HEK293 (cell line): Measurements from ENCODE around the gene SLC17A5.

Experiments
- CTCF ChIA-PET: fragments of 350-600 bp; formaldehyde crosslinking; extraction: SDS; loops from one replicate; lab custom pipeline; 2021; ENCODE audit warnings: antibody characterized with exemption; lab: Yijun Ruan, JAX
- POLR2A ChIA-PET: fragments of 300-600 bp; formaldehyde crosslinking; extraction: SDS; loops from one replicate; lab custom pipeline; 2020; ENCODE audit warnings: antibody characterized with exemption, inconsistent platforms; lab: Yijun Ruan, JAX
- H3K27ac ChIP-seq: fragments of 200-500 bp; sonication (Bioruptor generic); 2 replicates; pipeline ENCODE4 v1.5.1; 2014; ENCODE audit warnings: low read depth, low read length, control low read depth, inconsistent platforms; ENCODE audit errors: extremely low read depth
- H3K36me3 ChIP-seq, 2 experiments: fragments of 200-500 bp in 1 of 2; sonication (Bioruptor generic) in 1 of 2; 1 replicate in 1 of 2; 2 replicates in 1 of 2; pipeline ENCODE4 v1.5.1; 2014 to 2017; ENCODE audit warnings: inconsistent platforms in 2 of 2, low read length in 2 of 2; ENCODE audit not compliant: control insufficient read depth in 2 of 2, insufficient read depth in 1 of 2
- H3K4me1 ChIP-seq: fragments of 200-500 bp; sonication (Bioruptor generic); 2 replicates; pipeline ENCODE4 v1.5.1; 2014; ENCODE audit warnings: mild to moderate bottlenecking, low read length, inconsistent platforms; ENCODE audit not compliant: control insufficient read depth, insufficient read depth
- H3K4me3 ChIP-seq: 2 replicates; pipeline ENCODE4 v1.5.1; 2011; ENCODE audit warnings: low read depth, mild to moderate bottlenecking, control low read depth, low read length, moderate library complexity
- H3K9me3 ChIP-seq: fragments of 200-500 bp; sonication (Bioruptor generic); 2 replicates; pipeline ENCODE4 v1.5.1; 2014; ENCODE audit warnings: low read depth, low read length, inconsistent platforms; ENCODE audit not compliant: control insufficient read depth, insufficient read depth
- GLI2 ChIP-seq: fragments of 450-650 bp; formaldehyde crosslinking; IDR thresholded peaks from 2 replicates; pipeline ENCODE4; 2017; ENCODE audit warnings: missing biosample characterization, missing genetic modification characterization, low read depth, borderline replicate concordance
- HOXC10 ChIP-seq: sonication (generic); formaldehyde crosslinking; IDR thresholded peaks from 2 replicates; pipeline ENCODE4 v1.8.1; 2023; ENCODE audit warnings: mild to moderate bottlenecking, missing genetic modification reagents
- SETDB1 ChIP-seq: IDR thresholded peaks from one replicate; pipeline ENCODE4 v1.6.1; 2017; ENCODE audit warnings: mild to moderate bottlenecking, low read length, moderate library complexity, mixed read lengths; ENCODE audit not compliant: insufficient read length
- ZBTB1 ChIP-seq: fragments of 450-650 bp; formaldehyde crosslinking; IDR thresholded peaks from 2 replicates; pipeline ENCODE4 v1.5.1; 2016; ENCODE audit warnings: missing biosample characterization, missing genetic modification characterization
- ZFHX2 ChIP-seq: fragments of 450-650 bp; formaldehyde crosslinking; conservative IDR thresholded peaks from 2 replicates; pipeline ENCODE4 v1.5.1; 2016; ENCODE audit warnings: missing biosample characterization, missing genetic modification characterization
- ZNF133 ChIP-seq: fragments of 450-650 bp; formaldehyde crosslinking; IDR thresholded peaks from 2 replicates; pipeline ENCODE4 v1.5.1; 2016; ENCODE audit warnings: missing biosample characterization, missing genetic modification characterization
- ZNF19 ChIP-seq: fragments of 450-650 bp; formaldehyde crosslinking; IDR thresholded peaks from 2 replicates; pipeline ENCODE4; 2016; ENCODE audit warnings: missing biosample characterization, missing genetic modification characterization, low read depth
- ZNF654 ChIP-seq: fragments of 450-650 bp; formaldehyde crosslinking; IDR thresholded peaks from 2 replicates; pipeline ENCODE4 v1.5.1; 2016; ENCODE audit warnings: low read depth, missing biosample characterization, missing genetic modification characterization
- ZNF660 ChIP-seq: fragments of 450-650 bp; IDR thresholded peaks from 2 replicates; pipeline ENCODE4 v1.5.1; 2018; ENCODE audit warnings: missing biosample characterization, mild to moderate bottlenecking, missing genetic modification characterization
- ZNF747 ChIP-seq: fragments of 450-650 bp; formaldehyde crosslinking; IDR thresholded peaks from 2 replicates; pipeline ENCODE4 v1.5.1; 2016; ENCODE audit warnings: missing biosample characterization, missing genetic modification characterization
- ZNF76 ChIP-seq: fragments of 450-650 bp; formaldehyde crosslinking; IDR thresholded peaks from 2 replicates; pipeline ENCODE4; 2016; ENCODE audit warnings: low read depth, missing biosample characterization, missing genetic modification characterization, borderline replicate concordance
- ZNF843 ChIP-seq: fragments of 450-650 bp; formaldehyde crosslinking; IDR thresholded peaks from 2 replicates; pipeline ENCODE4 v1.5.1; 2016; ENCODE audit warnings: missing biosample characterization, missing genetic modification characterization
- TF ChIP-seq, protein P1 (sequence below): fragments of 450-650 bp; formaldehyde crosslinking; IDR thresholded peaks from 2 replicates; pipeline ENCODE4 v1.5.1; 2017; ENCODE audit warnings: missing biosample characterization, mild to moderate bottlenecking, missing genetic modification characterization, moderate library complexity
- TF ChIP-seq, protein P2 (sequence below): fragments of 450-650 bp; IDR thresholded peaks from 2 replicates; pipeline ENCODE4 v1.5.1; 2018; ENCODE audit warnings: missing biosample characterization, missing genetic modification characterization
- TF ChIP-seq, protein P3 (sequence below): fragments of 450-650 bp; formaldehyde crosslinking; IDR thresholded peaks from 2 replicates; pipeline ENCODE4 v1.5.1; 2016; ENCODE audit warnings: missing biosample characterization, missing genetic modification characterization
- TF ChIP-seq, protein P4 (sequence below): fragments of 450-650 bp; formaldehyde crosslinking; IDR thresholded peaks from 2 replicates; pipeline ENCODE4 v1.5.1; 2016; ENCODE audit warnings: missing biosample characterization, missing genetic modification characterization

SLC17A5 gene

DNA sequence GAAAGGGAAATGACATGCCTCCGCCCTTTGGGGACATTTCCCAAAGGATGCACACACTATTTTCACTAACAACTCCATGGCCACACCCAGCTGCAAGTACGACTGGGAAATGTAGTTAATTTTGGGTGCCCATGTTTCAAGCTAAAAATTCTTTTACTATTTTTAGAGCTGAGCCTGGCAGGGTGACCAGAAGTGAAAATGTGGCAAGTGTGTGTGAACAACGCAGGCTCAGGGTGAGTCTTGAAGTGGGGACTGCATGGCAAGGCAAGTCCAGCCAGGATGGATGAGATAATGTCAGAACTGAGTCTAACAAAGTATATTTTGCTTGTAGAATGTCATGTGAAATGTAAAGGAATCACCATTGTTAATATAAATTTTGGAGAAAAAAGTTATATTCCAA is 25.2 kb upstream of the SLC17A5 start (continued):
- TF ChIP-seq, protein P1, sequence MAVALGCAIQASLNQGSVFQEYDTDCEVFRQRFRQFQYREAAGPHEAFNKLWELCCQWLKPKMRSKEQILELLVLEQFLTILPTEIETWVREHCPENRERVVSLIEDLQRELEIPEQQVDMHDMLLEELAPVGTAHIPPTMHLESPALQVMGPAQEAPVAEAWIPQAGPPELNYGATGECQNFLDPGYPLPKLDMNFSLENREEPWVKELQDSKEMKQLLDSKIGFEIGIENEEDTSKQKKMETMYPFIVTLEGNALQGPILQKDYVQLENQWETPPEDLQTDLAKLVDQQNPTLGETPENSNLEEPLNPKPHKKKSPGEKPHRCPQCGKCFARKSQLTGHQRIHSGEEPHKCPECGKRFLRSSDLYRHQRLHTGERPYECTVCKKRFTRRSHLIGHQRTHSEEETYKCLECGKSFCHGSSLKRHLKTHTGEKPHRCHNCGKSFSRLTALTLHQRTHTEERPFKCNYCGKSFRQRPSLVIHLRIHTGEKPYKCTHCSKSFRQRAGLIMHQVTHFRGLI: no peak
- TF ChIP-seq SETDB1 (no peak), HOXC10 (CRISPR knock-in tag) (no peak)

DNA sequence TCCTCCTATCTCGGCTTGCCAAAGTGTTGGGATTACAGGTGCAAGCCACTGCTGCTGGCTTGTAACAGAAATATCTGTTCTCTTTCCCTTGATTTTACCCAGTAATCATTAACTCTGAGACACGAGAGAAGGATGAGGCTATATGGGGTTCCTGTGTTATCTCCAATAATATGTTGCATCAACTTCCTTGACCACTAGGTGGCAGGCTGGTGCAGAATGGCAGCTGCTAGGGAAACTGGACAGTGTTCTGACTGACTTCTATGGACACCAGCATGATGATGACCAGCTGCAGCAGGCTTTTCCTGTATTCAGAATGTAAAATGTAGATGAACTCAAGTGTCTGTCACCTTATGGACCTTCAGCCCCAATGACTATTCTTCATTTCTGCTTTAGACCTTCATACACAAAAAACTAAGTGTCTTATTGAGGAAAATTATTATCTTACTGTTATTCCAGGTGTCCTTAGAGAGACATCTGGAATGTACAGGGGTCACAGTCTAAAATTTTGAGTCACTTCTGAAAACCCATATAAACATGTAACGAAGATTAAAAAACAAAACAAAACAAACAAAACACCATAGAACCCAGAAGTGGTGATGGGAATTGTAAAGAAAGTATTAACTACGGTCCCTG is 21.8 kb upstream of the SLC17A5 start:
- Histone ChIP-seq H3K9me3 (no peaks in the 10 kb centered on the region), H3K4me1 (no peaks in the 10 kb centered on the region), H3K4me3 (no peak overlapping the region), H3K36me3 (no peaks in the 10 kb centered on the region), H3K27ac (no peak overlapping the region)
- CTCF ChIA-PET: interaction anchor here (0.5 to 10.3 kb wide), 32 partner anchors 9 to 1554 kb away, joined by 3 to 179 read pairs (median 4); partner anchors contain the start of gene SLC17A5
- POLR2A ChIA-PET: interaction anchor here (1.1 kb wide), 1 partner anchor 162 kb away, joined by 3 read pairs; no protein-coding TSS in a partner anchor
- TF ChIP-seq ZNF19 (tag by site-specific recombination): no peak
- TF ChIP-seq ZNF843 (tag by site-specific recombination): no peak
- peak; percentile 24; the same call in 1 of the 2 replicates for TF ChIP-seq ZNF660 (tag by site-specific recombination)
- no peak for TF ChIP-seq ZNF76 (tag by site-specific recombination)
- TF ChIP-seq, protein P2, sequence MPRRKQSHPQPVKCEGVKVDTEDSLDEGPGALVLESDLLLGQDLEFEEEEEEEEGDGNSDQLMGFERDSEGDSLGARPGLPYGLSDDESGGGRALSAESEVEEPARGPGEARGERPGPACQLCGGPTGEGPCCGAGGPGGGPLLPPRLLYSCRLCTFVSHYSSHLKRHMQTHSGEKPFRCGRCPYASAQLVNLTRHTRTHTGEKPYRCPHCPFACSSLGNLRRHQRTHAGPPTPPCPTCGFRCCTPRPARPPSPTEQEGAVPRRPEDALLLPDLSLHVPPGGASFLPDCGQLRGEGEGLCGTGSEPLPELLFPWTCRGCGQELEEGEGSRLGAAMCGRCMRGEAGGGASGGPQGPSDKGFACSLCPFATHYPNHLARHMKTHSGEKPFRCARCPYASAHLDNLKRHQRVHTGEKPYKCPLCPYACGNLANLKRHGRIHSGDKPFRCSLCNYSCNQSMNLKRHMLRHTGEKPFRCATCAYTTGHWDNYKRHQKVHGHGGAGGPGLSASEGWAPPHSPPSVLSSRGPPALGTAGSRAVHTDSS (tag by site-specific recombination): no peak
- TF ChIP-seq GLI2: no peak
- TF ChIP-seq, protein P3, sequence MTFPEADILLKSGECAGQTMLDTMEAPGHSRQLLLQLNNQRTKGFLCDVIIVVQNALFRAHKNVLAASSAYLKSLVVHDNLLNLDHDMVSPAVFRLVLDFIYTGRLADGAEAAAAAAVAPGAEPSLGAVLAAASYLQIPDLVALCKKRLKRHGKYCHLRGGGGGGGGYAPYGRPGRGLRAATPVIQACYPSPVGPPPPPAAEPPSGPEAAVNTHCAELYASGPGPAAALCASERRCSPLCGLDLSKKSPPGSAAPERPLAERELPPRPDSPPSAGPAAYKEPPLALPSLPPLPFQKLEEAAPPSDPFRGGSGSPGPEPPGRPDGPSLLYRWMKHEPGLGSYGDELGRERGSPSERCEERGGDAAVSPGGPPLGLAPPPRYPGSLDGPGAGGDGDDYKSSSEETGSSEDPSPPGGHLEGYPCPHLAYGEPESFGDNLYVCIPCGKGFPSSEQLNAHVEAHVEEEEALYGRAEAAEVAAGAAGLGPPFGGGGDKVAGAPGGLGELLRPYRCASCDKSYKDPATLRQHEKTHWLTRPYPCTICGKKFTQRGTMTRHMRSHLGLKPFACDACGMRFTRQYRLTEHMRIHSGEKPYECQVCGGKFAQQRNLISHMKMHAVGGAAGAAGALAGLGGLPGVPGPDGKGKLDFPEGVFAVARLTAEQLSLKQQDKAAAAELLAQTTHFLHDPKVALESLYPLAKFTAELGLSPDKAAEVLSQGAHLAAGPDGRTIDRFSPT (tag by site-specific recombination): no peak
- no peak for TF ChIP-seq ZNF133 (tag by site-specific recombination)
- TF ChIP-seq ZNF747 (tag by site-specific recombination): no peak
- TF ChIP-seq, protein P4, sequence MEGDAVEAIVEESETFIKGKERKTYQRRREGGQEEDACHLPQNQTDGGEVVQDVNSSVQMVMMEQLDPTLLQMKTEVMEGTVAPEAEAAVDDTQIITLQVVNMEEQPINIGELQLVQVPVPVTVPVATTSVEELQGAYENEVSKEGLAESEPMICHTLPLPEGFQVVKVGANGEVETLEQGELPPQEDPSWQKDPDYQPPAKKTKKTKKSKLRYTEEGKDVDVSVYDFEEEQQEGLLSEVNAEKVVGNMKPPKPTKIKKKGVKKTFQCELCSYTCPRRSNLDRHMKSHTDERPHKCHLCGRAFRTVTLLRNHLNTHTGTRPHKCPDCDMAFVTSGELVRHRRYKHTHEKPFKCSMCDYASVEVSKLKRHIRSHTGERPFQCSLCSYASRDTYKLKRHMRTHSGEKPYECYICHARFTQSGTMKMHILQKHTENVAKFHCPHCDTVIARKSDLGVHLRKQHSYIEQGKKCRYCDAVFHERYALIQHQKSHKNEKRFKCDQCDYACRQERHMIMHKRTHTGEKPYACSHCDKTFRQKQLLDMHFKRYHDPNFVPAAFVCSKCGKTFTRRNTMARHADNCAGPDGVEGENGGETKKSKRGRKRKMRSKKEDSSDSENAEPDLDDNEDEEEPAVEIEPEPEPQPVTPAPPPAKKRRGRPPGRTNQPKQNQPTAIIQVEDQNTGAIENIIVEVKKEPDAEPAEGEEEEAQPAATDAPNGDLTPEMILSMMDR (tag by site-specific recombination): peak; percentile 67
- TF ChIP-seq ZFHX2 (tag by site-specific recombination): no peak
- TF ChIP-seq ZNF654 (tag by site-specific recombination): peak; percentile 81
- no peak for TF ChIP-seq ZBTB1 (tag by site-specific recombination)
